ENCODE results near the gene EFNB2. TPM values are rescaled to one million over a fixed set of nuclear protein-coding genes. Genes with fewer than 3 reads are reported as not detected.

The EFNB2 gene
- 9.6 and 29.7 TPM in 2 replicates for total RNA-seq

GRCh38 chr13:106535552-106536243 lies at the start of gene EFNB2:
TSS of gene EFNB2 (minus strand) at chr13:106535662. CDS start at chr13:106534964, 698 bp downstream.

GRCh38 chr13:106567474-106568298 lies 32.2 kb upstream of the EFNB2 start, which contains the start of gene ARGLU1:
TSS of gene ARGLU1 (minus strand) at chr13:106568137. CDS start at chr13:106567919, 218 bp downstream.

Other genes starting within 250 kb of the EFNB2 start
- 23.0 and 36.2 TPM in 2 replicates for gene ARGLU1, start 32.5 kb upstream of the EFNB2 start, total RNA-seq